ENCODE results near the gene MAN1C1.

DNA sequence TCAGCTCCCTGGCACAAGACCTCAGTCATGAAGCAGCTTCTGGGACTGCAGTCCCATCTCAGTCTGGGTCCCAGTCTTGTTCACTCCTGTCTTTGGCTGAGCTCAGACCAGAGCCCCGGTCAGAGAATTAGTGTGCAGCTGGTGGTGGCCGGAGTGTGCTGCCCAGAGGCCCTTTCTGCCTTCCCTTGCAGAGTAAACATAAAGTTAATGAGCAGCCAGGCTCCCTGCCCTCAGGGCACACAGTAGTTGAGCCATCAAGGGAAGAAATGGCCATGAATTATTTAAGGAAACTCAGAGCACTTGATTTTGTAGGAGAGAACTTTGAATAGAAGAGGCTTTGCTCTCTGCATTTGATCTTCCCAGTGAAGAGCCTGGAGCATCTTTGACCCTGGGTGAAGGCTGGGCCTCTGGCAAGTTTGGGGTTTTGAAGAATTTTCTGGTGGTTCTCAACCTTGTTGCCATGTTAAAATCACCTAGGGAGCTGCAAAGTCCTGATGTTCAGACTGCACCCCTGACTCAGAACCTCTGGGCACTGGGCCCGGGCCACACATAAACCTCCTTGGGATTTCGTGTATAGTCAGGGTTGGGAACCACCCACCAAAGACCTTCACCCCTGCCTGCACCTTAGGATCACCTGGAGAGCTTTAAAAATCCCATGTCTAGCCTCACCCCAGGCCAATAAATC, 157.0 kb downstream of the MAN1C1 start:
- TF ChIP-seq JUND (IDR thresholded peaks at IDR 0.05) (no peak), USF1 (IDR thresholded peaks at IDR 0.05; ENCODE audit: borderline replicate concordance, low read depth) (no peak), FOXJ3 (CRISPR knock-in tag; IDR thresholded peaks at IDR 0.05) (no peak), ZBTB33 (IDR thresholded peaks at IDR 0.05; ENCODE audit: borderline replicate concordance, low read depth) (no peak), SIN3A (IDR thresholded peaks at IDR 0.05; ENCODE audit: borderline replicate concordance, low read depth, low read length) (no peak), SMC3 (IDR thresholded peaks at IDR 0.05; ENCODE audit: low read depth, low read length) (no peak), RCOR1 (IDR thresholded peaks at IDR 0.05; ENCODE audit: low read length) (peak; percentile 33; the same call in 1 of the 2 replicates), MEF2A (IDR thresholded peaks at IDR 0.05; ENCODE audit: borderline replicate concordance, low read depth) (no peak), POLR2AphosphoS5 (IDR thresholded peaks at IDR 0.05; ENCODE audit: low read depth, low read length) (no peak)
- TF ChIP-seq, protein P1, sequence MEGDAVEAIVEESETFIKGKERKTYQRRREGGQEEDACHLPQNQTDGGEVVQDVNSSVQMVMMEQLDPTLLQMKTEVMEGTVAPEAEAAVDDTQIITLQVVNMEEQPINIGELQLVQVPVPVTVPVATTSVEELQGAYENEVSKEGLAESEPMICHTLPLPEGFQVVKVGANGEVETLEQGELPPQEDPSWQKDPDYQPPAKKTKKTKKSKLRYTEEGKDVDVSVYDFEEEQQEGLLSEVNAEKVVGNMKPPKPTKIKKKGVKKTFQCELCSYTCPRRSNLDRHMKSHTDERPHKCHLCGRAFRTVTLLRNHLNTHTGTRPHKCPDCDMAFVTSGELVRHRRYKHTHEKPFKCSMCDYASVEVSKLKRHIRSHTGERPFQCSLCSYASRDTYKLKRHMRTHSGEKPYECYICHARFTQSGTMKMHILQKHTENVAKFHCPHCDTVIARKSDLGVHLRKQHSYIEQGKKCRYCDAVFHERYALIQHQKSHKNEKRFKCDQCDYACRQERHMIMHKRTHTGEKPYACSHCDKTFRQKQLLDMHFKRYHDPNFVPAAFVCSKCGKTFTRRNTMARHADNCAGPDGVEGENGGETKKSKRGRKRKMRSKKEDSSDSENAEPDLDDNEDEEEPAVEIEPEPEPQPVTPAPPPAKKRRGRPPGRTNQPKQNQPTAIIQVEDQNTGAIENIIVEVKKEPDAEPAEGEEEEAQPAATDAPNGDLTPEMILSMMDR (IDR thresholded peaks at IDR 0.05) = no peak
